Body of pancreas (tissue), 4 donors: ENCODE measurements around the gene CEP128. TPM values are rescaled to one million over a fixed set of nuclear protein-coding genes. Genes with fewer than 3 reads are reported as not detected.

Experiments used
- ATAC-seq: fragments of 150-250 bp; one replicate; pipeline ENCODE4 v1.9.1; 2016
- DNase-seq, 4 donors: peaks; one replicate each; pipeline ENCODE4 v3.0.0-alpha.2; 2019
- H3K27ac ChIP-seq, 4 donors: fragments of 200-600 bp; sonication (generic); 1 replicate in 3 of 4; 2 replicates in 1 of 4; pipeline versions ENCODE4 v1.5.1 to v1.6.1; 2016 to 2019; ENCODE audit warnings: mild to moderate bottlenecking in 1 of 4, mixed read lengths in 1 of 4, moderate library complexity in 1 of 4
- H3K27me3 ChIP-seq, 2 donors: fragments of 200-600 bp; sonication (generic); one replicate each; pipeline ENCODE4 v1.6.0; 2016; ENCODE audit warnings: mild to moderate bottlenecking in 1 of 2
- H3K36me3 ChIP-seq, 2 donors: fragments of 200-600 bp; sonication (generic); replicated peaks in 1 of 2; 2 replicates each; pipeline ENCODE4 v1.5.1; 2016; ENCODE audit warnings: low read depth in 2 of 2; ENCODE audit not compliant: insufficient read depth in 1 of 2
- H3K4me1 ChIP-seq: fragments of 200-600 bp; sonication (generic); one replicate; pipeline ENCODE4 v1.6.0; 2016
- H3K4me3 ChIP-seq, 2 donors: fragments of 200-600 bp; sonication (generic); 1 replicate in 1 of 2; 2 replicates in 1 of 2; pipeline ENCODE4 v1.5.1; 2016 to 2019
- H3K9me3 ChIP-seq, 3 donors: fragments of 200-600 bp; sonication (generic); 1 replicate in 2 of 3; 2 replicates in 1 of 3; pipeline ENCODE4 v1.5.1; 2016
- CTCF ChIP-seq, 7 experiments: fragments of 450-650 bp in 4 of 7; fragments of 200-600 bp in 3 of 7; sonication (generic) in 3 of 7; IDR thresholded peaks; one replicate each; pipeline ENCODE4 v1.5.1; 2016 to 2019; ENCODE audit warnings: antibody characterized with exemption in 7 of 7
- POLR2A ChIP-seq, 3 donors: fragments of 450-650 bp; IDR thresholded peaks; one replicate each; pipeline ENCODE4 v1.6.1; 2016; ENCODE audit warnings: antibody characterized with exemption in 3 of 3, mild to moderate bottlenecking in 2 of 3
- WGBS, 2 donors: methylation state at CpG; one replicate each; pipeline ENCODE4 v1.1.5; 2017; 5-methylcytosine and 5-hydroxymethylcytosine counted together
- intact Hi-C: fragments of 100-400 bp; cut with DNase I; formaldehyde crosslinking; loops from one replicate; pipeline ENCODE4 v1.15.1; 2023
- total RNA-seq, 2 donors: library from RNA; depleted of rRNA; stranded (reverse); fragments of >200 nt; gene quantifications; one replicate each; pipeline ENCODE4 v1.1.0, GENCODE V29; 2016

CEP128 gene
- total RNA-seq, 2 donors from 2014 or later: 7.8 to 14.5 TPM

- no peak for DNase-seq
- no peak for ATAC-seq
- Histone ChIP-seq H3K27ac (no peak overlapping the region), H3K9me3 (no peaks in the 10 kb centered on the region), H3K4me1 (no peaks in the 10 kb centered on the region), H3K36me3 (no peaks in the 10 kb centered on the region), H3K27me3 (no peaks in the 10 kb centered on the region), H3K4me3 (no peak overlapping the region)
- no peak for TF ChIP-seq CTCF (IDR thresholded peaks at IDR 0.05)
- TF ChIP-seq POLR2A (IDR thresholded peaks at IDR 0.05): no peak
- intact Hi-C loops: no loop called here
- whole genome bisulfite sequencing, 2 donors: 74 to 85% methylated on average over 4 of the region's 4 CpGs
Measured at GRCh38 chr14:80784820-80785219, 156.7 kb downstream of the CEP128 start.

- Histone ChIP-seq H3K36me3 (no peaks in the 10 kb centered on the region), H3K27me3 (no peaks in the 10 kb centered on the region), H3K4me3 (no peak overlapping the region), H3K9me3 (no peaks in the 10 kb centered on the region), H3K27ac (no peak overlapping the region), H3K4me1 (no peaks in the 10 kb centered on the region)
- intact Hi-C loops: no loop called here
- TF ChIP-seq CTCF (IDR thresholded peaks at IDR 0.05): no peak
- no peak for TF ChIP-seq POLR2A (IDR thresholded peaks at IDR 0.05)
- ATAC-seq (no peak), DNase-seq (no peak)
- 95 to 97% methylated on average over 1 of the region's 1 CpG for WGBS, 2 donors
Measured at GRCh38 chr14:80781972-80782367, 159.6 kb downstream of the CEP128 start.

GRCh38 chr14:80780500-80780899 is 161.0 kb downstream of the CEP128 start:
- intact Hi-C loops: no loop called here
- Histone ChIP-seq H3K36me3 (no peaks in the 10 kb centered on the region), H3K9me3 (no peaks in the 10 kb centered on the region), H3K27ac (no peak overlapping the region), H3K4me3 (no peak overlapping the region), H3K4me1 (no peaks in the 10 kb centered on the region), H3K27me3 (no peaks in the 10 kb centered on the region)
- WGBS, 2 donors: 27 to 83% methylated on average over 1 of the region's 1 CpG
- no peak for TF ChIP-seq POLR2A (IDR thresholded peaks at IDR 0.05)
- no peak for TF ChIP-seq CTCF (IDR thresholded peaks at IDR 0.05)
- no peak for ATAC-seq
- DNase-seq: no peak

GRCh38 chr14:80776657-80777056 is 164.9 kb downstream of the CEP128 start:
- Histone ChIP-seq H3K36me3 (no peaks in the 10 kb centered on the region), H3K4me1 (no peaks in the 10 kb centered on the region), H3K27me3 (no peaks in the 10 kb centered on the region), H3K27ac (no peak overlapping the region), H3K4me3 (no peak overlapping the region), H3K9me3 (no peaks in the 10 kb centered on the region)
- ATAC-seq (no peak), DNase-seq (no peak)
- no peak for TF ChIP-seq CTCF (IDR thresholded peaks at IDR 0.05)
- TF ChIP-seq POLR2A (IDR thresholded peaks at IDR 0.05): no peak
- WGBS, 2 donors: 85 to 97% methylated on average over 1 of the region's 1 CpG
- intact Hi-C loops: no loop called here

- H3K27ac ChIP-seq: no peak overlapping the region
- H3K27me3 ChIP-seq: no peaks in the 10 kb centered on the region
- ATAC-seq (no peak), DNase-seq (no peak)
- H3K9me3 ChIP-seq: no peaks in the 10 kb centered on the region
- H3K4me3 ChIP-seq: no peak overlapping the region
- no peaks in the 10 kb centered on the region for H3K36me3 ChIP-seq
- TF ChIP-seq CTCF (IDR thresholded peaks at IDR 0.05) (no peak), POLR2A (IDR thresholded peaks at IDR 0.05) (no peak)
- intact Hi-C loops: no loop called here
- H3K4me1 ChIP-seq: no peaks in the 10 kb centered on the region
Measured at GRCh38 chr14:80776186-80776585, 165.4 kb downstream of the CEP128 start.
